HG02759 (cell line): ENCODE data around the gene PARVB.
"Not testable (repeated sequence)": the region's sequence is repeated elsewhere in the genome, so short reads cannot be mapped to it uniquely, and the experiment has no call there.

Experiments
- ATAC-seq: cut with Tn5 transposase; IDR thresholded peaks from one replicate; pipeline ENCODE4 v1.9.1; 2021; ENCODE audit warnings: mild to moderate bottlenecking, moderate library complexity; ENCODE audit not compliant: unreplicated experiment

Gene PARVB

GRCh38 chr22:43996170-43996980 lies 27.7 kb upstream of the PARVB start:
- peak; percentile 73 for ATAC-seq

- ATAC-seq: no peak
These were observed 27.2 kb upstream of the PARVB start for GRCh38 chr22:43996981-43997265.

GRCh38 chr22:43998679-43999264 lies 25.3 kb upstream of the PARVB start:
- ATAC-seq: no peak

- no peak for ATAC-seq
These were observed 24.7 kb upstream of the PARVB start for GRCh38 chr22:43999378-43999777.

GRCh38 chr22:44000123-44000522 lies 24.0 kb upstream of the PARVB start:
- ATAC-seq: no peak

GRCh38 chr22:44001521-44001920 lies 22.6 kb upstream of the PARVB start:
- no peak for ATAC-seq

- ATAC-seq: no peak
These were observed 21.8 kb upstream of the PARVB start for GRCh38 chr22:44002324-44002723.

- no peak for ATAC-seq
These were observed 21.1 kb upstream of the PARVB start for GRCh38 chr22:44002997-44003396.

- ATAC-seq: no peak
These were observed 20.5 kb upstream of the PARVB start for GRCh38 chr22:44003405-44004103.

GRCh38 chr22:44004104-44004460 lies 20.0 kb upstream of the PARVB start:
- ATAC-seq: no peak

GRCh38 chr22:44005524-44005923 lies 18.6 kb upstream of the PARVB start:
- no peak for ATAC-seq

- no peak for ATAC-seq
These were observed 11.9 kb upstream of the PARVB start for GRCh38 chr22:44012162-44012561.

GRCh38 chr22:44012591-44012990 lies 11.5 kb upstream of the PARVB start:
- ATAC-seq: no peak

- no peak for ATAC-seq
These were observed 9.9 kb upstream of the PARVB start for GRCh38 chr22:44014241-44014640.

GRCh38 chr22:44016586-44016985 lies 7.5 kb upstream of the PARVB start:
- ATAC-seq: not testable (repeated sequence)

GRCh38 chr22:44018594-44018993 lies 5.5 kb upstream of the PARVB start:
- ATAC-seq: no peak

- no peak for ATAC-seq
These were observed 4.7 kb upstream of the PARVB start for GRCh38 chr22:44019416-44019815.

- no peak for ATAC-seq
These were observed 4.3 kb upstream of the PARVB start for GRCh38 chr22:44019846-44020245.

- no peak for ATAC-seq
These were observed 3.1 kb upstream of the PARVB start for GRCh38 chr22:44020981-44021380.

- peak; percentile 30 for ATAC-seq
These were observed 456 bp upstream of the PARVB start for GRCh38 chr22:44023404-44024287.
